ENCODE results near the gene ZCCHC10. TPM values are rescaled to one million over a fixed set of nuclear protein-coding genes. Genes with fewer than 3 reads are reported as not detected.

ZCCHC10 gene
- total and polyA plus RNA-seq, 9 of the 15 experiments (the other 6 are each of a cell fraction or from before 2014, with no cell fraction given) = 11.9 to 146 (median 51.8) TPM

GRCh38 chr5:133006653-133007052 lies 19.7 kb downstream of the ZCCHC10 start (continued):
- no peak for TF ChIP-seq E2F6 (IDR thresholded peaks at IDR 0.05; ENCODE audit: borderline replicate concordance in 1 of 2, extremely low read depth in 1 of 2, insufficient read depth in 1 of 2, insufficient read length in 1 of 2, low read depth in 1 of 2, low read length in 1 of 2, poor library complexity in 1 of 2, severe bottlenecking in 1 of 2)
- no peak for TF ChIP-seq IFI16 (CRISPR knock-in tag; IDR thresholded peaks at IDR 0.05)
- no peak for TF ChIP-seq CBX2 (IDR thresholded peaks at IDR 0.05; ENCODE audit: insufficient read depth, low read length, poor library complexity, severe bottlenecking)
- no peak for TF ChIP-seq CBX8 (IDR thresholded peaks at IDR 0.05; ENCODE audit: borderline replicate concordance, extremely low read depth, low read depth, low read length, poor library complexity, severe bottlenecking)
- TF ChIP-seq POLR2AphosphoS5 (IDR thresholded peaks at IDR 0.05; ENCODE audit: control insufficient read depth, insufficient read depth, low read depth, low read length) = no peak

GRCh38 chr5:132999246-132999645 lies 27.1 kb downstream of the ZCCHC10 start:
- Histone ChIP-seq H3K4me3 (no peak overlapping the region), H3K36me3 (ENCODE audit: control insufficient read depth, insufficient read depth, low read length) (peaks cover 13% of the 10 kb centered on the region; the same call in 2 of the 3 replicates), H4K20me1 (replicated peaks; ENCODE audit: control insufficient read depth, insufficient read depth, low read length) (no peaks in the 10 kb centered on the region), H3K79me2 (ENCODE audit: control insufficient read depth, insufficient read depth, low read length) (no peaks in the 10 kb centered on the region), H2AFZ (ENCODE audit: low read depth, low read length) (no peak overlapping the region), H3K4me2 (ENCODE audit: insufficient read depth, low read length) (no peak overlapping the region), H3K27ac (ENCODE audit: extremely low read depth, low read depth, low read length) (no peak overlapping the region), H3K9me1 (ENCODE audit: control insufficient read depth, insufficient read depth, low read length) (no peaks in the 10 kb centered on the region), H3K9ac (ENCODE audit: insufficient read depth in 1 of 2, low read depth in 2 of 2, low read length in 2 of 2) (no peak overlapping the region), H3K9me3 (replicated peaks; ENCODE audit: control insufficient read depth, insufficient read depth, low read depth, low read length) (no peaks in the 10 kb centered on the region), H3K27me3 (ENCODE audit: control insufficient read depth in 2 of 2, insufficient read depth in 2 of 2, low read length in 2 of 2) (no peaks in the 10 kb centered on the region), H3K4me1 (replicated peaks in 1 of 2; ENCODE audit: control insufficient read depth in 2 of 2, insufficient read depth in 2 of 2, low read length in 2 of 2) (no peaks in the 10 kb centered on the region)
- ChIA-PET POLR2A (interaction anchor here (1.1 to 1.8 kb wide), 3 partner anchors 10 to 36 kb away, joined by 3 to 5 read pairs (median 4); partner anchors contain the start of gene AFF4), CTCF (ENCODE audit: low intra/inter-chr PET ratio) (no interaction called here)
- in situ Hi-C loops (cut with MboI) = no loop called here
- 51% methylated on average over 2 of the region's 2 CpGs for WGBS (ENCODE audit: insufficient coverage, low coverage, missing lambda C conversion rate)
- intact Hi-C loops (cut with micrococcal nuclease) = no loop called here
- FAIRE-seq (no peak), ATAC-seq (no peak), DNase-seq (ENCODE audit: extremely low read depth in 1 of 4, low spot score in 3 of 4) (no peak)
- BruUV-seq (replicated peaks) = no TSS peak
- TF ChIP-seq RAD21 (CRISPR knock-in tag; conservative IDR thresholded peaks at IDR 0.05 in 1 of 2, IDR thresholded peaks at IDR 0.05 in 1 of 2) (no peak), ETS1 (conservative IDR thresholded peaks at IDR 0.05; ENCODE audit: control insufficient read depth, low read depth, low read length) (no peak), RBM22 (IDR thresholded peaks at IDR 0.05; ENCODE audit: low read depth, low read length, poor library complexity, severe bottlenecking) (no peak), SAFB2 (IDR thresholded peaks at IDR 0.05; ENCODE audit: borderline replicate concordance, low read depth, low read length, severe bottlenecking) (no peak), SP1 (CRISPR knock-in tag; IDR thresholded peaks at IDR 0.05) (no peak), ATF6 (CRISPR knock-in tag; IDR thresholded peaks at IDR 0.05) (no peak), BACH1 (tag; IDR thresholded peaks at IDR 0.05) (no peak), ZNF449 (CRISPR knock-in tag; IDR thresholded peaks at IDR 0.05) (no peak)
